Posterior cingulate gyrus (tissue), 11 donors: ENCODE data around the gene KRT82.
A peak's percentile ranks its signal among the peaks of the same experiment; 100 is the strongest.

Experiments used
- DNase-seq, 10 donors: peaks; one replicate each; pipeline versions ENCODE4 v3.0.0 to v3.0.0-alpha.2; 2020 to 2021; ENCODE audit warnings: mixed read lengths in 3 of 10
- intact Hi-C: fragments of 100-400 bp; cut with DNase I; formaldehyde crosslinking; loops from one replicate; pipeline ENCODE4 v1.15.1; 2023

The KRT82 gene

GRCh38 chr12:52366738-52367485 is 39.2 kb downstream of the KRT82 start, which contains the start of gene KRT85:
KRT85 (minus strand) TSS chr12:52367481; CDS start chr12:52367405, 76 bp downstream.
- peak in 3 of 10 donors; percentile 43 to 64 (median 50) for DNase-seq
- intact Hi-C loops, result no loop called here

- DNase-seq, result peak in 1 of 10 donors; percentile 16
- intact Hi-C loops, result no loop called here
Measured at GRCh38 chr12:52364901-52365489, 41.1 kb downstream of the KRT82 start.

- peak in 1 of 10 donors; percentile 5 for DNase-seq
- intact Hi-C loops, result no loop called here
Measured at GRCh38 chr12:52364061-52364460, 42.1 kb downstream of the KRT82 start.

GRCh38 chr12:52363111-52363679 is 42.9 kb downstream of the KRT82 start:
- peak in 1 of 10 donors; percentile 42 for DNase-seq

GRCh38 chr12:52362118-52362726 is 43.9 kb downstream of the KRT82 start:
- peak in 1 of 10 donors; percentile 8 for DNase-seq
- intact Hi-C loops, result no loop called here

More at GRCh38 chr12:52363111-52363679, 42.9 kb downstream of the KRT82 start:
- intact Hi-C loops, result no loop called here

- intact Hi-C loops, result no loop called here
- DNase-seq, result peak in 1 of 10 donors; percentile 8
Measured at GRCh38 chr12:52361553-52361952, 44.6 kb downstream of the KRT82 start.

- peak in 1 of 10 donors; percentile 70 for DNase-seq
Measured at GRCh38 chr12:52360663-52361271, 45.4 kb downstream of the KRT82 start.

GRCh38 chr12:52360106-52360662 is 46.0 kb downstream of the KRT82 start:
- peak in 1 of 10 donors; percentile 4 for DNase-seq

More at GRCh38 chr12:52360663-52361271, 45.4 kb downstream of the KRT82 start:
- intact Hi-C loops, result no loop called here

GRCh38 chr12:52359621-52360061 is 46.5 kb downstream of the KRT82 start:
- intact Hi-C loops, result no loop called here
- peak in 1 of 10 donors; percentile 6 for DNase-seq

More at GRCh38 chr12:52360106-52360662, 46.0 kb downstream of the KRT82 start:
- intact Hi-C loops, result no loop called here

- intact Hi-C loops, result no loop called here
- peak in 2 of 10 donors; percentile 39 to 55 for DNase-seq
Measured at GRCh38 chr12:52358575-52359350, 47.4 kb downstream of the KRT82 start.

- no peak for DNase-seq
- intact Hi-C loops, result no loop called here
Measured at GRCh38 chr12:52356762-52357580, 49.2 kb downstream of the KRT82 start.

GRCh38 chr12:52356031-52356761 is 49.9 kb downstream of the KRT82 start:
- DNase-seq, result peak in 1 of 10 donors; percentile 63
- intact Hi-C loops, result no loop called here

GRCh38 chr12:52355176-52355575 is 51.0 kb downstream of the KRT82 start:
- intact Hi-C loops, result no loop called here

GRCh38 chr12:52354200-52354599 is 51.9 kb downstream of the KRT82 start:
- intact Hi-C loops, result no loop called here
- peak in 1 of 10 donors; percentile 19 for DNase-seq

More at GRCh38 chr12:52355176-52355575, 51.0 kb downstream of the KRT82 start:
- peak in 1 of 10 donors; percentile 7 for DNase-seq

- DNase-seq, result no peak
- intact Hi-C loops, result no loop called here
Measured at GRCh38 chr12:52353766-52354165, 52.4 kb downstream of the KRT82 start.

GRCh38 chr12:52352951-52353350 is 53.2 kb downstream of the KRT82 start:
- no peak for DNase-seq
- intact Hi-C loops, result no loop called here

GRCh38 chr12:52351196-52352059 is 54.7 kb downstream of the KRT82 start:
- DNase-seq, result peak in 9 of 10 donors; percentile 18 to 86 (median 41)
- intact Hi-C loops, result no loop called here
